Activated CD4-positive, alpha-beta T cell treated with anti-CD3 and anti-CD28 coated beads, Interleukin-2, amount 10 ng/mL, durations not matched to agents 24 days and 14 days (primary cell): ENCODE data around the gene C1orf94. TPM values are rescaled to one million over a fixed set of nuclear protein-coding genes. Genes with fewer than 3 reads are reported as not detected.

Source experiments
- DNase-seq: peaks from one replicate; pipeline ENCODE4 v3.0.0; 2022
- H3K27ac Mint-ChIP-seq: one replicate; pipeline ENCODE4 v1.8.0; 2022; ENCODE audit warnings: mild to moderate bottlenecking, mixed read lengths
- H3K27me3 Mint-ChIP-seq: one replicate; pipeline ENCODE4 v1.8.0; 2022; ENCODE audit warnings: mixed read lengths
- H3K36me3 Mint-ChIP-seq: one replicate; pipeline ENCODE4 v1.8.0; 2022; ENCODE audit warnings: low read depth, mild to moderate bottlenecking, mixed read lengths
- H3K4me1 Mint-ChIP-seq: one replicate; pipeline ENCODE4 v1.8.0; 2021; ENCODE audit warnings: mixed read lengths
- H3K4me3 Mint-ChIP-seq: one replicate; pipeline ENCODE4 v1.8.0; 2022; ENCODE audit warnings: mild to moderate bottlenecking, moderate library complexity, mixed read lengths
- H3K9me3 Mint-ChIP-seq: one replicate; pipeline ENCODE4 v1.8.0; 2021; ENCODE audit warnings: mixed read lengths
- intact Hi-C: fragments of 100-400 bp; cut with micrococcal nuclease; formaldehyde crosslinking; loops from one replicate; pipeline ENCODE4 v1.15.1; 2023
- total RNA-seq: library from RNA; stranded (reverse); gene quantifications from 2 replicates; pipeline ENCODE4 v1.2.3, GENCODE V29; 2022

C1orf94 gene
- total RNA-seq, 1 donor from 2014 or later, result not detected

- Mint-ChIP-seq H3K27me3 (no peaks in the 10 kb centered on the region), H3K4me3 (no peak overlapping the region), H3K36me3 (no peaks in the 10 kb centered on the region), H3K27ac (no peak overlapping the region), H3K9me3 (peaks cover 8% of the 10 kb centered on the region), H3K4me1 (no peaks in the 10 kb centered on the region)
- DNase-seq, result no peak
- intact Hi-C loops, result no loop called here
Observed at GRCh38 chr1:34186741-34187494, 10.2 kb downstream of the C1orf94 start.

GRCh38 chr1:34188418-34188817, 11.7 kb downstream of the C1orf94 start:
- H3K4me3 Mint-ChIP-seq, result no peak overlapping the region
- H3K27me3 Mint-ChIP-seq, result no peaks in the 10 kb centered on the region
- no peaks in the 10 kb centered on the region for H3K4me1 Mint-ChIP-seq
- DNase-seq, result no peak
- H3K36me3 Mint-ChIP-seq, result no peaks in the 10 kb centered on the region
- no peak overlapping the region for H3K27ac Mint-ChIP-seq
- intact Hi-C loops, result no loop called here
- H3K9me3 Mint-ChIP-seq, result peaks cover 8% of the 10 kb centered on the region

GRCh38 chr1:34188985-34189384, 12.3 kb downstream of the C1orf94 start:
- Mint-ChIP-seq H3K27me3 (no peaks in the 10 kb centered on the region), H3K4me1 (no peaks in the 10 kb centered on the region), H3K36me3 (no peaks in the 10 kb centered on the region)

GRCh38 chr1:34190692-34191091, 14.0 kb downstream of the C1orf94 start:
- no peak overlapping the region for H3K4me3 Mint-ChIP-seq
- H3K9me3 Mint-ChIP-seq, result peaks cover 8% of the 10 kb centered on the region
- no peak overlapping the region for H3K27ac Mint-ChIP-seq
- H3K36me3 Mint-ChIP-seq, result no peaks in the 10 kb centered on the region
- H3K27me3 Mint-ChIP-seq, result no peaks in the 10 kb centered on the region
- intact Hi-C loops, result no loop called here
- no peak for DNase-seq
- no peaks in the 10 kb centered on the region for H3K4me1 Mint-ChIP-seq

More at GRCh38 chr1:34188985-34189384, 12.3 kb downstream of the C1orf94 start:
- Mint-ChIP-seq H3K27ac (no peak overlapping the region), H3K9me3 (peaks cover 8% of the 10 kb centered on the region), H3K4me3 (no peak overlapping the region)
- no peak for DNase-seq
- intact Hi-C loops, result no loop called here

GRCh38 chr1:34192621-34193020, 15.9 kb downstream of the C1orf94 start:
- no peak overlapping the region for H3K27ac Mint-ChIP-seq
- no peaks in the 10 kb centered on the region for H3K4me1 Mint-ChIP-seq
- DNase-seq, result no peak
- H3K4me3 Mint-ChIP-seq, result no peak overlapping the region
- intact Hi-C loops, result no loop called here
- peaks cover 8% of the 10 kb centered on the region for H3K9me3 Mint-ChIP-seq
- no peaks in the 10 kb centered on the region for H3K36me3 Mint-ChIP-seq
- H3K27me3 Mint-ChIP-seq, result no peaks in the 10 kb centered on the region

GRCh38 chr1:34199927-34200326, 23.2 kb downstream of the C1orf94 start:
- Mint-ChIP-seq H3K9me3 (no peaks in the 10 kb centered on the region), H3K4me3 (no peak overlapping the region), H3K4me1 (no peaks in the 10 kb centered on the region), H3K27ac (no peak overlapping the region), H3K27me3 (no peaks in the 10 kb centered on the region), H3K36me3 (no peaks in the 10 kb centered on the region)
- DNase-seq, result no peak
- intact Hi-C loops, result no loop called here

- no peak for DNase-seq
- Mint-ChIP-seq H3K27me3 (no peaks in the 10 kb centered on the region), H3K27ac (no peak overlapping the region), H3K4me1 (no peaks in the 10 kb centered on the region), H3K4me3 (no peak overlapping the region), H3K36me3 (no peaks in the 10 kb centered on the region), H3K9me3 (no peaks in the 10 kb centered on the region)
- intact Hi-C loops, result no loop called here
Observed at GRCh38 chr1:34212673-34213072, 36.0 kb downstream of the C1orf94 start.

- DNase-seq, result no peak
- intact Hi-C loops, result no loop called here
- H3K27me3 Mint-ChIP-seq, result no peaks in the 10 kb centered on the region
- H3K9me3 Mint-ChIP-seq, result no peaks in the 10 kb centered on the region
- no peaks in the 10 kb centered on the region for H3K4me1 Mint-ChIP-seq
- H3K36me3 Mint-ChIP-seq, result no peaks in the 10 kb centered on the region
- H3K4me3 Mint-ChIP-seq, result no peak overlapping the region
- H3K27ac Mint-ChIP-seq, result no peak overlapping the region
Observed at GRCh38 chr1:34213956-34214355, 37.2 kb downstream of the C1orf94 start.

GRCh38 chr1:34231441-34231840, 54.7 kb downstream of the C1orf94 start:
- Mint-ChIP-seq H3K36me3 (no peaks in the 10 kb centered on the region), H3K4me3 (no peak overlapping the region), H3K9me3 (no peaks in the 10 kb centered on the region), H3K27me3 (no peaks in the 10 kb centered on the region), H3K4me1 (no peaks in the 10 kb centered on the region), H3K27ac (no peak overlapping the region)
- DNase-seq, result peak; percentile 36
- intact Hi-C loops, result no loop called here

- intact Hi-C loops, result no loop called here
- Mint-ChIP-seq H3K27ac (no peak overlapping the region), H3K9me3 (no peaks in the 10 kb centered on the region), H3K27me3 (no peaks in the 10 kb centered on the region), H3K4me3 (no peak overlapping the region), H3K4me1 (no peaks in the 10 kb centered on the region), H3K36me3 (no peaks in the 10 kb centered on the region)
- DNase-seq, result peak; percentile 35
Observed at GRCh38 chr1:34235594-34235993, 58.9 kb downstream of the C1orf94 start.

- peak; percentile 9 for DNase-seq
- Mint-ChIP-seq H3K36me3 (no peaks in the 10 kb centered on the region), H3K27me3 (no peaks in the 10 kb centered on the region), H3K27ac (no peak overlapping the region), H3K9me3 (no peaks in the 10 kb centered on the region), H3K4me1 (no peaks in the 10 kb centered on the region), H3K4me3 (no peak overlapping the region)
- intact Hi-C loops, result no loop called here
Observed at GRCh38 chr1:34236089-34236488, 59.4 kb downstream of the C1orf94 start.

- H3K27me3 Mint-ChIP-seq, result peaks cover 2% of the 10 kb centered on the region
- H3K36me3 Mint-ChIP-seq, result no peaks in the 10 kb centered on the region
- no peaks in the 10 kb centered on the region for H3K9me3 Mint-ChIP-seq
- no peaks in the 10 kb centered on the region for H3K4me1 Mint-ChIP-seq
- H3K27ac Mint-ChIP-seq, result no peak overlapping the region
- intact Hi-C loops, result no loop called here
- no peak overlapping the region for H3K4me3 Mint-ChIP-seq
- peak; percentile 8 for DNase-seq
Observed at GRCh38 chr1:34237151-34237815, 60.6 kb downstream of the C1orf94 start.

GRCh38 chr1:34245967-34246366, 69.3 kb downstream of the C1orf94 start:
- H3K27me3 Mint-ChIP-seq, result peaks cover 10% of the 10 kb centered on the region
- H3K9me3 Mint-ChIP-seq, result no peaks in the 10 kb centered on the region
- intact Hi-C loops, result no loop called here
- DNase-seq, result peak; percentile 36
- H3K4me3 Mint-ChIP-seq, result no peak overlapping the region
- H3K36me3 Mint-ChIP-seq, result no peaks in the 10 kb centered on the region
- H3K27ac Mint-ChIP-seq, result no peak overlapping the region
- H3K4me1 Mint-ChIP-seq, result no peaks in the 10 kb centered on the region

- Mint-ChIP-seq H3K27me3 (peaks cover under 1% of the 10 kb centered on the region), H3K9me3 (no peaks in the 10 kb centered on the region), H3K4me3 (no peak overlapping the region), H3K27ac (no peak overlapping the region), H3K4me1 (no peaks in the 10 kb centered on the region), H3K36me3 (no peaks in the 10 kb centered on the region)
- intact Hi-C loops, result no loop called here
- peak; percentile 18 for DNase-seq
Observed at GRCh38 chr1:34250342-34250741, 73.6 kb downstream of the C1orf94 start.
